ENCODE results near the gene XCL2. TPM values are rescaled to one million over a fixed set of nuclear protein-coding genes. Genes with fewer than 3 reads are reported as not detected.

XCL2 gene
- total RNA-seq, 1 donor from 2014 or later: not detected

- DNase-seq (ENCODE audit: low read depth): peak; percentile 32
- Histone ChIP-seq H3K27me3 (ENCODE audit: control insufficient read depth, insufficient read depth, low read length) (no peaks in the 10 kb centered on the region), H3K4me3 (ENCODE audit: low read depth, low read length) (no peak overlapping the region), H3K36me3 (ENCODE audit: control insufficient read depth, insufficient read depth, low read length) (no peaks in the 10 kb centered on the region)
- no peak for TF ChIP-seq CTCF (IDR thresholded peaks at IDR 0.05; ENCODE audit: insufficient read depth, low read length, poor library complexity, severe bottlenecking)
These were observed 37.5 kb downstream of the XCL2 start for GRCh38 chr1:168506204-168506819.

- H3K4me3 ChIP-seq (ENCODE audit: low read depth, low read length): no peak overlapping the region
- no peak for TF ChIP-seq CTCF (IDR thresholded peaks at IDR 0.05; ENCODE audit: insufficient read depth, low read length, poor library complexity, severe bottlenecking)
- no peak for DNase-seq (ENCODE audit: low read depth)
- H3K36me3 ChIP-seq (ENCODE audit: control insufficient read depth, insufficient read depth, low read length): no peaks in the 10 kb centered on the region
- no peaks in the 10 kb centered on the region for H3K27me3 ChIP-seq (ENCODE audit: control insufficient read depth, insufficient read depth, low read length)
These were observed 38.8 kb downstream of the XCL2 start for GRCh38 chr1:168505006-168505405.

GRCh38 chr1:168504064-168504837, 39.5 kb downstream of the XCL2 start:
- Histone ChIP-seq H3K4me3 (ENCODE audit: low read depth, low read length) (no peak overlapping the region), H3K27me3 (ENCODE audit: control insufficient read depth, insufficient read depth, low read length) (no peaks in the 10 kb centered on the region), H3K36me3 (ENCODE audit: control insufficient read depth, insufficient read depth, low read length) (no peaks in the 10 kb centered on the region)
- no peak for DNase-seq (ENCODE audit: low read depth)
- TF ChIP-seq CTCF (IDR thresholded peaks at IDR 0.05; ENCODE audit: insufficient read depth, low read length, poor library complexity, severe bottlenecking): no peak

GRCh38 chr1:168499688-168500049, 44.1 kb downstream of the XCL2 start:
- no peaks in the 10 kb centered on the region for H3K36me3 ChIP-seq (ENCODE audit: control insufficient read depth, insufficient read depth, low read length)
- DNase-seq (ENCODE audit: low read depth): no peak
- no peaks in the 10 kb centered on the region for H3K27me3 ChIP-seq (ENCODE audit: control insufficient read depth, insufficient read depth, low read length)
- H3K4me3 ChIP-seq (ENCODE audit: low read depth, low read length): no peak overlapping the region
- no peak for TF ChIP-seq CTCF (IDR thresholded peaks at IDR 0.05; ENCODE audit: insufficient read depth, low read length, poor library complexity, severe bottlenecking)

GRCh38 chr1:168498956-168499687, 44.7 kb downstream of the XCL2 start:
- no peak overlapping the region for H3K4me3 ChIP-seq (ENCODE audit: low read depth, low read length)
- no peaks in the 10 kb centered on the region for H3K36me3 ChIP-seq (ENCODE audit: control insufficient read depth, insufficient read depth, low read length)
- no peaks in the 10 kb centered on the region for H3K27me3 ChIP-seq (ENCODE audit: control insufficient read depth, insufficient read depth, low read length)
- no peak for DNase-seq (ENCODE audit: low read depth)
- no peak for TF ChIP-seq CTCF (IDR thresholded peaks at IDR 0.05; ENCODE audit: insufficient read depth, low read length, poor library complexity, severe bottlenecking)
